Osteoblast (primary cell): Measurements from ENCODE around the gene VANGL2. TPM values are rescaled to one million over a fixed set of nuclear protein-coding genes. Genes with fewer than 3 reads are reported as not detected.

Experiments
- DNase-seq: peaks from one replicate; pipeline ENCODE4 v3.0.0; 2011; ENCODE audit warnings: low spot score, mixed read lengths; ENCODE audit not compliant: insufficient read length; ENCODE audit errors: missing footprints
- H2AFZ ChIP-seq: 2 replicates; pipeline ENCODE4 v1.6.0; 2011; ENCODE audit warnings: mild to moderate bottlenecking, low read length
- H3K27ac ChIP-seq: 2 replicates; pipeline ENCODE4 v1.5.1; 2011; ENCODE audit warnings: mild to moderate bottlenecking, low read depth, low read length, moderate library complexity
- H3K27me3 ChIP-seq: 2 replicates; pipeline ENCODE4 v1.6.0; 2012; ENCODE audit warnings: mild to moderate bottlenecking, control low read depth, inconsistent platforms, low read length, moderate library complexity; ENCODE audit not compliant: insufficient read depth
- H3K36me3 ChIP-seq: 2 replicates; pipeline ENCODE4 v1.5.1; 2011; ENCODE audit warnings: mild to moderate bottlenecking, low read length, control low read depth, moderate library complexity; ENCODE audit not compliant: insufficient read depth
- H3K4me1 ChIP-seq: 2 replicates; pipeline ENCODE4 v1.5.1; 2011; ENCODE audit warnings: mild to moderate bottlenecking, low read length, control low read depth, moderate library complexity; ENCODE audit not compliant: insufficient read depth
- H3K4me2 ChIP-seq: 2 replicates; pipeline ENCODE4 v1.6.0; 2011; ENCODE audit warnings: mild to moderate bottlenecking, low read length; ENCODE audit not compliant: insufficient read depth
- H3K4me3 ChIP-seq: fragments of 200-600 bp; sonication (generic); 3 replicates; pipeline ENCODE4 v1.5.1; 2012; ENCODE audit warnings: mild to moderate bottlenecking, low read length, inconsistent platforms; ENCODE audit not compliant: insufficient read depth
- H3K79me2 ChIP-seq: 2 replicates; pipeline ENCODE4 v1.6.0; 2012; ENCODE audit warnings: mild to moderate bottlenecking, low read length, control low read depth, inconsistent platforms; ENCODE audit not compliant: insufficient read depth
- H3K9me3 ChIP-seq: 2 replicates; pipeline ENCODE4 v1.5.1; 2011; ENCODE audit warnings: low read depth, low read length, control low read depth
- H4K20me1 ChIP-seq: 2 replicates; pipeline ENCODE4 v1.6.0; 2012; ENCODE audit warnings: mild to moderate bottlenecking, low read length, control low read depth; ENCODE audit not compliant: insufficient read depth
- total RNA-seq: library from RNA; depleted of rRNA; stranded (reverse); fragments of >200 nt; gene quantifications from 2 replicates; pipeline ENCODE4 v1.2.3, GENCODE V29; 2012
- TF ChIP-seq, protein P1 (sequence below): IDR thresholded peaks from 2 replicates; pipeline ENCODE4 v1.5.1; 2011; ENCODE audit warnings: mild to moderate bottlenecking, low read depth, low read length, moderate library complexity; ENCODE audit errors: extremely low read depth

The VANGL2 gene
- total RNA-seq, 1 donor, result not detected

DNA sequence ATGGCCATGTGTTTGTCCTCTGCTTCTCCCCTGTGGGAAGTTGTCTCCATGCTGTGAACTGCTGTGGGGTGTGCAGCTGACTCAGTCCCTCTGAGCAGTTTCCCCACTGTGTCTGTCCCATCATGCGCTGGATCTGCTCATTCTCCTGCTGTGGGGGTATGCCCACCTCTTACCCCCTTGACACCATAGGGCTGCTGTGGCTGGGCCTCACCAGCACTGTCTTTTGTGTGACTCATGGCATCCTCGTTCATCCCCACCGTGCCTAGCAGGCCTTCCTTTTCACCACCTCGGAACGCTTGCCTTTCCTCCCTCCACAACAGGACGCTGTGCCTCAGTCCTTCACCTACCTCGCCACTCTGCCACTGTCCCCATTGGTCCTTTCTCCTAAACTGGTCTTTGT is 27.3 kb downstream of the VANGL2 start:
- Histone ChIP-seq H3K9me3 (no peaks in the 10 kb centered on the region), H3K4me2 (no peak overlapping the region), H3K27ac (no peak overlapping the region), H3K36me3 (no peaks in the 10 kb centered on the region), H3K4me3 (no peak overlapping the region), H4K20me1 (no peaks in the 10 kb centered on the region), H3K79me2 (no peaks in the 10 kb centered on the region), H3K27me3 (peaks cover 3% of the 10 kb centered on the region), H2AFZ (no peak overlapping the region), H3K4me1 (no peaks in the 10 kb centered on the region)
- DNase-seq, result peak; percentile 58
- TF ChIP-seq, protein P1, sequence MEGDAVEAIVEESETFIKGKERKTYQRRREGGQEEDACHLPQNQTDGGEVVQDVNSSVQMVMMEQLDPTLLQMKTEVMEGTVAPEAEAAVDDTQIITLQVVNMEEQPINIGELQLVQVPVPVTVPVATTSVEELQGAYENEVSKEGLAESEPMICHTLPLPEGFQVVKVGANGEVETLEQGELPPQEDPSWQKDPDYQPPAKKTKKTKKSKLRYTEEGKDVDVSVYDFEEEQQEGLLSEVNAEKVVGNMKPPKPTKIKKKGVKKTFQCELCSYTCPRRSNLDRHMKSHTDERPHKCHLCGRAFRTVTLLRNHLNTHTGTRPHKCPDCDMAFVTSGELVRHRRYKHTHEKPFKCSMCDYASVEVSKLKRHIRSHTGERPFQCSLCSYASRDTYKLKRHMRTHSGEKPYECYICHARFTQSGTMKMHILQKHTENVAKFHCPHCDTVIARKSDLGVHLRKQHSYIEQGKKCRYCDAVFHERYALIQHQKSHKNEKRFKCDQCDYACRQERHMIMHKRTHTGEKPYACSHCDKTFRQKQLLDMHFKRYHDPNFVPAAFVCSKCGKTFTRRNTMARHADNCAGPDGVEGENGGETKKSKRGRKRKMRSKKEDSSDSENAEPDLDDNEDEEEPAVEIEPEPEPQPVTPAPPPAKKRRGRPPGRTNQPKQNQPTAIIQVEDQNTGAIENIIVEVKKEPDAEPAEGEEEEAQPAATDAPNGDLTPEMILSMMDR, result no peak

- Histone ChIP-seq H3K79me2 (no peaks in the 10 kb centered on the region), H3K36me3 (no peaks in the 10 kb centered on the region), H3K27me3 (peaks cover 3% of the 10 kb centered on the region), H3K27ac (no peak overlapping the region), H4K20me1 (no peaks in the 10 kb centered on the region), H3K4me2 (no peak overlapping the region), H3K4me3 (no peak overlapping the region), H3K9me3 (no peaks in the 10 kb centered on the region), H3K4me1 (no peaks in the 10 kb centered on the region), H2AFZ (no peak overlapping the region)
- DNase-seq, result no peak
- TF ChIP-seq, protein P1, result no peak
These were observed 27.7 kb downstream of the VANGL2 start for GRCh38 chr1:160428053-160428452.

DNA sequence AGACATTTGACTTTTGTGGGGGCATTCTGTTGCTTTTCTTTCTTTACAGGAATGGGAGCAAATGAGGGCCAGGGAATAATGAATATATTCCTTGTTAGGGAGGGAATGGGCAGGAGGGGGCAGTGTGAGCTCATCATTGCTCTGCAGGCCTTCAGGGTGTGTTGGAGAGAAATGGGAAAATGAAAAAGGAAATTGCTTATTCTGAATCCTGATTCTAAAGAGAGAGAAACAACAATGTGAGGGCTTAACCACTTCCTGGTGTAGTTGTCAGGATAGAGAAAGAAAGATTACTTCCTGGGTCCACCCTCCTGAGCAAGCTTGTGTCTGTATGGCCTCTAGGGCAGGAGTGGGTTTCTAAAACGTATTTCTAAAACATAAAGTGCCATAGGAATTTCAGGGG is 28.3 kb downstream of the VANGL2 start:
- TF ChIP-seq, protein P1, result peak; percentile 71
- DNase-seq, result peak; percentile 73
- Histone ChIP-seq H3K36me3 (no peaks in the 10 kb centered on the region), H4K20me1 (no peaks in the 10 kb centered on the region), H3K27me3 (peaks cover 3% of the 10 kb centered on the region), H3K79me2 (no peaks in the 10 kb centered on the region), H3K4me1 (no peaks in the 10 kb centered on the region), H3K27ac (no peak overlapping the region), H3K4me2 (no peak overlapping the region), H2AFZ (no peak overlapping the region), H3K4me3 (no peak overlapping the region), H3K9me3 (no peaks in the 10 kb centered on the region)

DNA sequence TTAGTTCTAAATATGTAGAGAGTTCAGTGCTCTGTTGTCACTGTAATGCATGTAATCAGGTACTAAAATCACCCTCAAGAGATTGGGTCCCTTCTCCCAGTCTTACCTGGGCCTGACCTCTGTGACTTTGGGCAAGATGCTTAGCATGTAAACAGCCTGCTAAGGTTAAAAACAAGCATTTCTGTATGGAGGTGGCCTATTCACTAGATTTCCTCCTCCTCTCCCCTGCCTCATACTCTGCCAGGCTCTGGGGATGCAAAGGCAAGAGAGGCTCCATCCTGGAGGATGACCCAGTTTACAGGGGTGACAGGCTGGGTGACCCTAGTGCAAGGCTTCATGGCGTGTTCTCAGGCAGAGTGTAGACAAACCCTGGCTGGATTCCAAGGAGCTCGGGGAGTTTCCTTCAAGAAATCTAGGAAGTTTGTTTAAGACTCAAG is 28.8 kb downstream of the VANGL2 start:
- DNase-seq, result no peak
- H4K20me1 ChIP-seq, result no peaks in the 10 kb centered on the region
- H3K4me3 ChIP-seq, result no peak overlapping the region
- no peaks in the 10 kb centered on the region for H3K4me1 ChIP-seq
- H3K79me2 ChIP-seq, result no peaks in the 10 kb centered on the region
- no peak overlapping the region for H2AFZ ChIP-seq
- no peak overlapping the region for H3K4me2 ChIP-seq
- TF ChIP-seq, protein P1, result no peak
- H3K36me3 ChIP-seq, result no peaks in the 10 kb centered on the region
- no peaks in the 10 kb centered on the region for H3K9me3 ChIP-seq
- H3K27ac ChIP-seq, result no peak overlapping the region
- peaks cover 3% of the 10 kb centered on the region for H3K27me3 ChIP-seq
